ENCODE data around the gene NTM. TPM values are rescaled to one million over a fixed set of nuclear protein-coding genes. Genes with fewer than 3 reads are reported as not detected.

Gene NTM
- total RNA-seq, 8 experiments from 2014 or later, result 0.80 to 169 (median 18.6) TPM

DNA sequence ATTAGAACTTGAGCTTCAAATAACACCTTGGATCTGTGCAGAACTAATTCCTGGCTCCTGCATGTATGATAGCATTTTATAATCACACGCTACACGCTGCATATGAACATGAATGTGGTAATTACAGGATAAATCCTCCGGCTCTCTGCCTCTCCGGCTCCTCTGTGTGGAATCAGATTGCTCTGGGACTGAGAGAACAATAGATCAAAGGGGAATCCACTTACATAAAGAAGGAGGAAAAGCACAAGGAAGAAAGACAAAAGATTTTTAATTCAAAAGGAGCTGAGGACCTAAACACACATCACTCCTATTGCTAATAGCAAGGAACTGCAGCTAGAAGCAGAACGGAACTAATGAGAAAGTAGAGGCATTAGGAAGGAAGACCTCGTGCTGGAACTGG lies 240.9 kb downstream of the NTM start:
- 21 to 87% (median 51%) methylated on average over 1 to 6 of the region's 6 CpGs for WGBS, 10 experiments
- Histone ChIP-seq H3K27ac (no peak overlapping the region), H3K4me3 (no peak overlapping the region), H3K4me1 (replicated peaks in 1 of 2) (peaks cover 5 to 24% of the 10 kb centered on the region in 2 donors)
- no peak for ATAC-seq (replicated peaks in 6 of 8)
- in situ Hi-C loops (cut with MboI; ENCODE audit: low pct_unique_long_range_greater_than_20kb in 2 of 9, low sequenced_read_pairs in 9 of 9, unreplicated experiment in 9 of 9), result no loop called here

DNA sequence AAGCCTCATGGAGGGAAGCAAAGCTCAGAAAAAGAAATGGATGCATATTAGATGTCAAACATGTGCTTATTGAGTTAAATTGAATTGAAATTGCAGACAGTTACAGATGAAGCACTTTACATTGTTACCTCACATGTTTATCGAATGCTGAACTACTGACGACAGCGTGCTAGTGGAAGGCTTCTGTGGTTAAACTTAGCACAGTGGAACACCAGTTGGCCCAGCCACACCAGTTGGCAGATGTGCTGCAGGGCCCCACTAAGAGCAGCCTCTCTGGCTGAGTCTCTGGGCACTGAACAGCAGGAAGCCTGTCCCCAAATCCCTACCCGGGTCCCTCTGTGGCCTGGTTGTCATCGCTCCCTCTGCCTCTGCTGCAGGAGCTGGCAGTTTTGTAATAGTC lies 242.1 kb downstream of the NTM start:
- Histone ChIP-seq H3K4me3 (no peak overlapping the region), H3K27ac (no peak overlapping the region), H3K4me1 (replicated peaks in 1 of 2) (peaks cover 5 to 28% of the 10 kb centered on the region in 2 donors)
- ATAC-seq (replicated peaks in 6 of 8), result no peak
- in situ Hi-C loops (cut with MboI; ENCODE audit: low pct_unique_long_range_greater_than_20kb in 2 of 9, low sequenced_read_pairs in 9 of 9, unreplicated experiment in 9 of 9), result no loop called here
- WGBS, 10 experiments, result 17 to 100% (median 82%) methylated on average over 1 to 5 of the region's 5 CpGs; no CpG with 5 or more reads in 5 of the 10 experiments

GRCh38 chr11:131614631-131615030 lies 244.2 kb downstream of the NTM start:
- Histone ChIP-seq H3K4me1 (replicated peaks in 1 of 2) (peaks cover 2 to 21% of the 10 kb centered on the region in 2 donors), H3K4me3 (no peak overlapping the region), H3K27ac (no peak overlapping the region)
- in situ Hi-C loops (cut with MboI; ENCODE audit: low pct_unique_long_range_greater_than_20kb in 2 of 9, low sequenced_read_pairs in 9 of 9, unreplicated experiment in 9 of 9), result no loop called here
- peak in 1 of 8 experiments; percentile 18 for ATAC-seq (replicated peaks in 6 of 8)
- WGBS, 10 experiments, result 20 to 84% (median 70%) methylated on average over 1 to 5 of the region's 5 CpGs; no CpG with 5 or more reads in 2 of the 10 experiments

- Histone ChIP-seq H3K4me3 (no peak overlapping the region), H3K4me1 (replicated peaks in 1 of 2) (peaks cover 2 to 18% of the 10 kb centered on the region in 2 donors), H3K27ac (no peak overlapping the region)
- no peak for ATAC-seq (replicated peaks in 6 of 8)
- in situ Hi-C loops (cut with MboI; ENCODE audit: low pct_unique_long_range_greater_than_20kb in 2 of 9, low sequenced_read_pairs in 9 of 9, unreplicated experiment in 9 of 9), result no loop called here
- 0 to 100% (median 78%) methylated on average over 1 to 8 of the region's 11 CpGs; no CpG with 5 or more reads in 1 of the 10 experiments for WGBS, 10 experiments
These were observed 245.2 kb downstream of the NTM start for GRCh38 chr11:131615611-131616010.

GRCh38 chr11:131616481-131617140 lies 246.2 kb downstream of the NTM start:
- peak overlapping the region in 1 of 2 donors; percentile 27 for H3K27ac ChIP-seq
- H3K4me3 ChIP-seq, result no peak overlapping the region
- in situ Hi-C loops (cut with MboI; ENCODE audit: low pct_unique_long_range_greater_than_20kb in 2 of 9, low sequenced_read_pairs in 9 of 9, unreplicated experiment in 9 of 9), result no loop called here
- H3K4me1 ChIP-seq (replicated peaks in 1 of 2), result peaks cover 2 to 8% of the 10 kb centered on the region in 2 donors
- WGBS, 10 experiments, result 29 to 82% (median 55%) methylated on average over 1 to 2 of the region's 9 CpGs; no CpG with 5 or more reads in 6 of the 10 experiments
- ATAC-seq (replicated peaks in 6 of 8), result peak in 2 of 8 experiments; percentile 3 to 19

GRCh38 chr11:131618201-131618600 lies 247.8 kb downstream of the NTM start:
- Histone ChIP-seq H3K27ac (no peak overlapping the region), H3K4me1 (replicated peaks in 1 of 2) (peaks cover 2 to 7% of the 10 kb centered on the region in 2 donors), H3K4me3 (no peak overlapping the region)
- in situ Hi-C loops (cut with MboI; ENCODE audit: low pct_unique_long_range_greater_than_20kb in 2 of 9, low sequenced_read_pairs in 9 of 9, unreplicated experiment in 9 of 9), result no loop called here
- 31 to 100% (median 93%) methylated on average over 1 to 5 of the region's 5 CpGs; no CpG with 5 or more reads in 2 of the 10 experiments for WGBS, 10 experiments
- no peak for ATAC-seq (replicated peaks in 6 of 8)

DNA sequence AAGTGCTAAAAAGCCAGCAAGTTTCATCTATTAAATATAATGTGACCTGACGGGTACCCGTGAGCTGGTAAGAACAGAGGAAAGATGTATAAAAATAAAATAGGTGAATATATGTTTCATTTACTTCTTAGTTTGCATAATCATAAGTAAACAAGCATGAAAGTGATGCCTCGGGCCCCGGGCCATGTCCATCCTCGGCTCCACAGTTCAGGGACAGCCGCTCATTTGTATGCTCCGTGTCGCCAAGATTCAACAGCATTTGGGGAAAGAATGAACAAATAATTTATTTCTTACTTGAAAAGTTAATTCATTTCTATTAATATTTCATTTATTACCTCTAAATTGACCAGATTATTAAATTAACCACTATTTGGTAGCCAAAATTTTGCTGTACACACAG lies 251.8 kb downstream of the NTM start:
- no peak overlapping the region for H3K4me3 ChIP-seq

DNA sequence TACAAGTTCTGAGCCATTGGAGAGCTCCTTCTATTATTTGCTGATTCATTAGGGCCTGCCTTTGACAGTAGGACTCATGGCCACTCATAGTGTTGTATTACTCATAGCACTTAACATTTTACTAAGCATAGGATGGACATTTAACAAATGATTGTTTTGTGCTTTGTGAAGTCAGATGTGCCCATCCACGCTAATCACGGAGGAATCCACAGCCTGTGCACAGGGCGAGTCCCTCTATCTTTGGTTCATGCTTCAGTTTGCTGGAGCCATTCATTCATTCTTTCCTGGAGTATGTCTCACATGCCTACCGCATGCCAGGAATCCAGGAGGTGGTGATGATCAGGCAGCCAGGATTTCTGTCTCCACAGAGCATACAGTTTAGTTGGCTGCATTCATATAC lies 254.1 kb downstream of the NTM start:
- 0 to 100% (median 86%) methylated on average over 1 to 4 of the region's 4 CpGs; no CpG with 5 or more reads in 2 of the 10 experiments for WGBS, 10 experiments
- peak in 7 of 8 experiments; percentile 48 to 86 (median 73) for ATAC-seq (replicated peaks in 6 of 8)
- H3K27ac ChIP-seq, result no peak overlapping the region
- no peak overlapping the region for H3K4me3 ChIP-seq
- peaks cover 0 to 3% of the 10 kb centered on the region in 2 donors for H3K4me1 ChIP-seq (replicated peaks in 1 of 2)
- in situ Hi-C loops (cut with MboI; ENCODE audit: low pct_unique_long_range_greater_than_20kb in 2 of 9, low sequenced_read_pairs in 9 of 9, unreplicated experiment in 9 of 9), result no loop called here

More for the DNA sequence above, 251.8 kb downstream of the NTM start:
- Histone ChIP-seq H3K4me1 (replicated peaks in 1 of 2) (no peaks in the 10 kb centered on the region), H3K27ac (no peak overlapping the region)
- 59 to 100% (median 92%) methylated on average over 2 to 8 of the region's 8 CpGs for WGBS, 10 experiments
- ATAC-seq (replicated peaks in 6 of 8), result no peak
- in situ Hi-C loops (cut with MboI; ENCODE audit: low pct_unique_long_range_greater_than_20kb in 2 of 9, low sequenced_read_pairs in 9 of 9, unreplicated experiment in 9 of 9), result no loop called here

DNA sequence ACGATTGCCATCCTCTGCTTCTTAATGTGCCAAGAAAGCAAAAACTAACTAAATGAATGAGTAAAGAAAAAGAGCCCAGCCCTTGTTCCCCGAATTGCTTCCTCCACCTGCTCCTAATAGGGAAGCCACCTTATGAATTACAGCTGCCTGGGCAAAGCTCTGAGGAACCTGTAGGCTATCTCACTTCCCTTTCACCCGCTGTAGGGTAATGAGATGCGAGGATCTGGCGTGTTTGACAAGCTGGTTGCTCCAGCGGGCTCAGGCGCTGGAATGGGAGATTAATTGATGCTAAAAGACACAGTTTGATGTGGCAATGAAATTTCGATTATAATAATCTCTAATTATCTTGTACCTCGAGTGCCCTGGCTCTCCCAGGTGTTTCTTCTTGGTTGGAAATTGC lies 256.4 kb downstream of the NTM start:
- WGBS, 10 experiments, result 14 to 100% (median 75%) methylated on average over 2 to 9 of the region's 9 CpGs
- Histone ChIP-seq H3K27ac (no peak overlapping the region), H3K4me1 (replicated peaks in 1 of 2) (peaks cover 0 to 8% of the 10 kb centered on the region in 2 donors), H3K4me3 (no peak overlapping the region)
- in situ Hi-C loops (cut with MboI; ENCODE audit: low pct_unique_long_range_greater_than_20kb in 2 of 9, low sequenced_read_pairs in 9 of 9, unreplicated experiment in 9 of 9), result no loop called here
- ATAC-seq (replicated peaks in 6 of 8), result peak in 1 of 8 experiments; percentile 18

DNA sequence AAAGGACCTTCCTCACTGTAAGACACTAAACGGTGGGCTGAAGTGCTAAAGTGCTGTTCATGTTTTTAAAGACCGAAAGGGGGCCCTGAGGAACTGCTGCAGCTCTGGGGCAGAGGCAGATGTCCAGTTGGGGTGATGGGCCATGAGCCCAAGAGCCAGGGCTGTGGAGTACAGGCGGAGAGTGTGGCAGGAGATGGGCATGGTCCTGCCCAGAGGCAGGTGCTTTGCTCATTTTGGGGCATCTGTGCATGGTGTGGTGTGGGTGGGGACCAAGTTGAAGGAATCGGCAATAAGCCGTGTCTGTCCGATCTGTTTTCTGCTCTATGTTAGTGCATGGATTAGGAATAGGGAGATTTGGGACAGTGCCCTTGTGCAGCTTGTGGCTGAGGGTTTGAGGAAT lies 258.3 kb downstream of the NTM start:
- WGBS, 10 experiments, result 58 to 100% (median 90%) methylated on average over 1 to 3 of the region's 6 CpGs; no CpG with 5 or more reads in 2 of the 10 experiments
- no peak overlapping the region for H3K27ac ChIP-seq
- peaks cover 0 to 8% of the 10 kb centered on the region in 2 donors for H3K4me1 ChIP-seq (replicated peaks in 1 of 2)
- no peak overlapping the region for H3K4me3 ChIP-seq
- ATAC-seq (replicated peaks in 6 of 8), result no peak
- in situ Hi-C loops (cut with MboI; ENCODE audit: low pct_unique_long_range_greater_than_20kb in 2 of 9, low sequenced_read_pairs in 9 of 9, unreplicated experiment in 9 of 9), result no loop called here

DNA sequence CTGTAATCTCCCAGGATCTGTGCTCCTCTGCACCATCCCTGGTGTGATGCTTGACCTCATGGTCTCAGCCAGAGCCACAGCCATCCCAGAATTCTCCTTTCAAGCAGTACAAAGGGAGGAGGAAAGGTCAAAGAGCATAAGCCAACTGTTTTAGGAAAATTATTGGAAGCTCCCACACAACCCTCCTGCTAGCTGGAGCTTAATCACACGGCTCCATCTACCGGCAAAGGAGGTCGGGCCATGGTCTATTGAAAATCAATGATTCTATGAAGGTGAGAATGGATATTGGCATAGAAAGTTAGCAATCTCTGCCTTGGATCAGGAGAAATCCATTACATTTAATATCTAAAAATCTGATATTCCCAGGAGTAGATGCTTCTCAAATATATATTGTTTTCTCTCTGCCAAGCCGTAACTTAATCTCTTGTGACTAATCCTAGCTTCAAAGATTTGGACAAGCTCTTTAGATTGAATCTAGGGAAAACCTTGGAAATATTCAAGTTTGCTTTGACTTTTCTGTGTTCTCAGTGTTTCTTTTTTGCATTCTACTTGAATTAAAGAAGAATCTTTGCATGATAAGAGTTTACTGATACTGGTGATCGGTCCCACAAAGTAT lies 259.6 kb downstream of the NTM start:
- H3K4me3 ChIP-seq, result no peak overlapping the region
- H3K4me1 ChIP-seq (replicated peaks in 1 of 2), result peaks cover 0 to 8% of the 10 kb centered on the region in 2 donors
- H3K27ac ChIP-seq, result no peak overlapping the region
- WGBS, 10 experiments, result 28 to 100% (median 70%) methylated on average over 1 to 5 of the region's 5 CpGs; no CpG with 5 or more reads in 1 of the 10 experiments
- peak in 1 of 8 experiments; percentile 25 for ATAC-seq (replicated peaks in 6 of 8)
- in situ Hi-C loops (cut with MboI; ENCODE audit: low pct_unique_long_range_greater_than_20kb in 2 of 9, low sequenced_read_pairs in 9 of 9, unreplicated experiment in 9 of 9), result no loop called here

- peaks cover 0 to 8% of the 10 kb centered on the region in 2 donors for H3K4me1 ChIP-seq (replicated peaks in 1 of 2)
- ATAC-seq (replicated peaks in 6 of 8), result no peak
- no peak overlapping the region for H3K4me3 ChIP-seq
- in situ Hi-C loops (cut with MboI; ENCODE audit: low pct_unique_long_range_greater_than_20kb in 2 of 9, low sequenced_read_pairs in 9 of 9, unreplicated experiment in 9 of 9), result no loop called here
- H3K27ac ChIP-seq, result no peak overlapping the region
- WGBS, 10 experiments, result 20 to 100% (median 63%) methylated on average over 1 to 2 of the region's 2 CpGs; no CpG with 5 or more reads in 3 of the 10 experiments
These were observed 262.6 kb downstream of the NTM start for GRCh38 chr11:131632971-131633370.

DNA sequence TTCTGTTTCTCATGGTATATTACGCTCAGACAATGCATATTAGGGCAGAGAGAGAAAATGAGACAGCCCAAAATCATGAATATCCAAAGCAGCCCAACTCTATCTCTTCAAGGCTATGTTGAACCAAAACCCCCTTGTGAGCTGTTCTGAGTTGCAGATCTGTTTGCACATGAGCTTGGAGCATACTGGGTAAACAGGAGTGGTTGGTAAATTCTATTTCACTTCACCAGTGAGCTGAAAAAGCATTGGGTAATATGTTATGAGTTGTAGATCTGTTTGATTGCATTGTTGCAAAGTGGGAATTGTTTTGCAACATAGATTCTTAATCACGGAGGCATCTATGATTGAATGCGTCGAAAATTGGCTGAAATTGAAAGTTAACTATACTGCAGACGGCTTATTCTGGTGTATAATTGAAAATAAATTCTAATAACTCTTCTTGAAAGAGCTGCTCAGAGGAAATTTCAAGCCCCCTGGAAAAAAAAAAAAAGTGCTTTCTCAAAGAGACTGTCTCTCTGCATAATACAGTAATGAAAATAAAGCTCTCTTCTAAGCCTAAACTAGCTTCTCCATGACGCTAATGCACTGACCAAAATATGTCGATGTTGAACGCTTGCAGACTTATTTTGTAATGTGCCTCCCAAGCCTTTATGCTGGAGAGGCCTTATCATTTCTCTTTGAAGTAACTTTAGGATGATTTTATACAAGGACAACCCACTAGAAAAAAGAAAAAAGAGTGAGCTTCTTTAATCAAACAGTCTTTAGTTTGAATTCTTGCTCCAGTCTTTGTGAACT lies 263.7 kb downstream of the NTM start:
- Histone ChIP-seq H3K27ac (no peak overlapping the region), H3K4me3 (no peak overlapping the region), H3K4me1 (replicated peaks in 1 of 2) (peaks cover 0 to 8% of the 10 kb centered on the region in 2 donors)
- in situ Hi-C loops (cut with MboI; ENCODE audit: low pct_unique_long_range_greater_than_20kb in 2 of 9, low sequenced_read_pairs in 9 of 9, unreplicated experiment in 9 of 9), result no loop called here
- peak in 3 of 8 experiments; percentile 40 to 71 (median 46) for ATAC-seq (replicated peaks in 6 of 8)
- 5 to 91% (median 77%) methylated on average over 3 to 8 of the region's 8 CpGs for WGBS, 10 experiments
